GM06990 (cell line): ENCODE results near the gene GJA4.

Source experiments
- DNase-seq: peaks from one replicate; pipeline ENCODE4 v3.0.0-alpha.2; 2011; ENCODE audit not compliant: insufficient read length; ENCODE audit errors: extremely low read depth
- H3K27me3 ChIP-seq: replicated peaks from 2 replicates; pipeline ENCODE4 v1.6.0; 2011; ENCODE audit warnings: low read length; ENCODE audit not compliant: control insufficient read depth, insufficient read depth
- H3K36me3 ChIP-seq: 2 replicates; pipeline ENCODE4 v1.5.1; 2011; ENCODE audit warnings: low read length; ENCODE audit not compliant: control insufficient read depth, insufficient read depth
- H3K4me3 ChIP-seq: replicated peaks from 2 replicates; pipeline ENCODE4 v1.5.1; 2011; ENCODE audit warnings: low read depth, mild to moderate bottlenecking, control low read depth, low read length
- CTCF ChIP-seq: IDR thresholded peaks from 2 replicates; pipeline ENCODE4 v1.5.1; 2011; ENCODE audit warnings: low read length, control low read depth, mild to moderate bottlenecking, inconsistent platforms; ENCODE audit not compliant: insufficient read depth, poor library complexity, severe bottlenecking

GJA4 gene

GRCh38 chr1:34781071-34781843, 11.5 kb upstream of the GJA4 start, which contains the start of gene GJB3:
GJB3 (plus strand) TSS chr1:34781214; CDS start chr1:34784763, 3,549 bp downstream.
- TF ChIP-seq CTCF: no peak
- Histone ChIP-seq H3K4me3 (no peak within 1 kb of the TSS), H3K36me3 (no peaks in the 10 kb centered on the region), H3K27me3 (no peaks in the 10 kb centered on the region; the same call in none of the 2 replicates)
- DNase-seq: no peak

- Histone ChIP-seq H3K27me3 (no peaks in the 10 kb centered on the region; the same call in none of the 2 replicates), H3K36me3 (no peaks in the 10 kb centered on the region), H3K4me3 (no peak overlapping the region)
- no peak for DNase-seq
- TF ChIP-seq CTCF: no peak
Measured at GRCh38 chr1:34781844-34782391, 10.9 kb upstream of the GJA4 start.

GRCh38 chr1:34784751-34785221, 8.0 kb upstream of the GJA4 start:
- Histone ChIP-seq H3K27me3 (no peaks in the 10 kb centered on the region; the same call in none of the 2 replicates), H3K36me3 (no peaks in the 10 kb centered on the region), H3K4me3 (no peak overlapping the region)
- no peak for DNase-seq
- TF ChIP-seq CTCF: no peak

- Histone ChIP-seq H3K4me3 (no peak overlapping the region), H3K27me3 (no peaks in the 10 kb centered on the region; the same call in none of the 2 replicates), H3K36me3 (no peaks in the 10 kb centered on the region)
- no peak for TF ChIP-seq CTCF
- no peak for DNase-seq
Measured at GRCh38 chr1:34785231-34785874, 7.4 kb upstream of the GJA4 start.

- DNase-seq: no peak
- TF ChIP-seq CTCF: no peak
- H3K36me3 ChIP-seq: no peaks in the 10 kb centered on the region
- H3K27me3 ChIP-seq: no peaks in the 10 kb centered on the region; the same call in none of the 2 replicates
- H3K4me3 ChIP-seq: no peak overlapping the region
Measured at GRCh38 chr1:34785875-34786470, 6.8 kb upstream of the GJA4 start.
